Subcutaneous abdominal adipose tissue (tissue), 5 donors: Measurements from ENCODE around the gene DGKB.

ENCODE experiments used
- H3K27ac ChIP-seq: one replicate; pipeline ENCODE4 v1.7.0; 2013; ENCODE audit warnings: low read depth, mild to moderate bottlenecking, inconsistent platforms, low read length, moderate library complexity
- H3K27me3 ChIP-seq, 5 donors: one replicate each; pipeline ENCODE4 v1.7.0; 2013; ENCODE audit warnings: low read length in 5 of 5, inconsistent platforms in 1 of 5; ENCODE audit not compliant: control insufficient read depth in 5 of 5, insufficient read depth in 4 of 5
- H3K36me3 ChIP-seq, 5 donors: one replicate each; pipeline ENCODE4 v1.7.0; 2013; ENCODE audit warnings: low read length in 5 of 5; ENCODE audit not compliant: control insufficient read depth in 5 of 5, insufficient read depth in 5 of 5
- H3K4me1 ChIP-seq, 5 donors: one replicate each; pipeline ENCODE4 v1.7.0; 2013; ENCODE audit warnings: low read length in 5 of 5, mild to moderate bottlenecking in 3 of 5, moderate library complexity in 1 of 5; ENCODE audit not compliant: control insufficient read depth in 5 of 5, insufficient read depth in 5 of 5
- H3K4me3 ChIP-seq, 5 donors: one replicate each; pipeline ENCODE4 v1.7.0; 2013; ENCODE audit warnings: low read length in 5 of 5, low read depth in 1 of 5
- H3K9ac ChIP-seq, 5 donors: one replicate each; pipeline ENCODE4 v1.7.0; 2013; ENCODE audit warnings: low read length in 5 of 5, mild to moderate bottlenecking in 4 of 5, moderate library complexity in 3 of 5
- H3K9me3 ChIP-seq, 5 donors: one replicate each; pipeline ENCODE4 v1.7.0; 2013; ENCODE audit warnings: low read length in 5 of 5; ENCODE audit not compliant: control insufficient read depth in 5 of 5
- donor health status: healthy.
- donor health status: healthy.
- donor health status: healthy.
- donor health status: healthy.
- donor health status: healthy.

DGKB gene

GRCh38 chr7:14687777-14688176, 214.8 kb downstream of the DGKB start:
- Histone ChIP-seq H3K36me3 (no peaks in the 10 kb centered on the region), H3K27me3 (no peaks in the 10 kb centered on the region), H3K9ac (no peak overlapping the region), H3K27ac (no peak overlapping the region), H3K4me3 (no peak overlapping the region), H3K9me3 (no peaks in the 10 kb centered on the region), H3K4me1 (no peaks in the 10 kb centered on the region)

- no peaks in the 10 kb centered on the region for H3K36me3 ChIP-seq
- H3K27ac ChIP-seq: no peak overlapping the region
- no peaks in the 10 kb centered on the region for H3K4me1 ChIP-seq
- no peak overlapping the region for H3K4me3 ChIP-seq
- H3K9me3 ChIP-seq: no peaks in the 10 kb centered on the region
- no peaks in the 10 kb centered on the region for H3K27me3 ChIP-seq
- no peak overlapping the region for H3K9ac ChIP-seq
Measured at GRCh38 chr7:14687241-14687640, 215.3 kb downstream of the DGKB start.

GRCh38 chr7:14685167-14685566, 217.4 kb downstream of the DGKB start:
- no peak overlapping the region for H3K9ac ChIP-seq
- no peaks in the 10 kb centered on the region for H3K9me3 ChIP-seq
- H3K36me3 ChIP-seq: no peaks in the 10 kb centered on the region
- H3K4me1 ChIP-seq: no peaks in the 10 kb centered on the region
- H3K27ac ChIP-seq: no peak overlapping the region
- no peaks in the 10 kb centered on the region for H3K27me3 ChIP-seq
- H3K4me3 ChIP-seq: no peak overlapping the region

GRCh38 chr7:14682910-14683465, 219.6 kb downstream of the DGKB start:
- no peaks in the 10 kb centered on the region for H3K36me3 ChIP-seq
- no peak overlapping the region for H3K9ac ChIP-seq
- no peak overlapping the region for H3K4me3 ChIP-seq
- H3K4me1 ChIP-seq: no peaks in the 10 kb centered on the region
- H3K27ac ChIP-seq: no peak overlapping the region
- no peaks in the 10 kb centered on the region for H3K27me3 ChIP-seq
- H3K9me3 ChIP-seq: no peaks in the 10 kb centered on the region

GRCh38 chr7:14676896-14677295, 225.7 kb downstream of the DGKB start:
- Histone ChIP-seq H3K27me3 (no peaks in the 10 kb centered on the region), H3K36me3 (no peaks in the 10 kb centered on the region), H3K27ac (no peak overlapping the region), H3K4me1 (no peaks in the 10 kb centered on the region), H3K4me3 (no peak overlapping the region), H3K9me3 (no peaks in the 10 kb centered on the region), H3K9ac (no peak overlapping the region)

GRCh38 chr7:14673202-14673601, 229.3 kb downstream of the DGKB start:
- H3K9me3 ChIP-seq: no peaks in the 10 kb centered on the region
- H3K36me3 ChIP-seq: no peaks in the 10 kb centered on the region

GRCh38 chr7:14666913-14667312, 235.6 kb downstream of the DGKB start:
- Histone ChIP-seq H3K9ac (no peak overlapping the region), H3K4me3 (no peak overlapping the region), H3K36me3 (no peaks in the 10 kb centered on the region), H3K4me1 (no peaks in the 10 kb centered on the region), H3K27me3 (no peaks in the 10 kb centered on the region), H3K27ac (no peak overlapping the region), H3K9me3 (no peaks in the 10 kb centered on the region)

More at GRCh38 chr7:14673202-14673601, 229.3 kb downstream of the DGKB start:
- H3K27me3 ChIP-seq: no peaks in the 10 kb centered on the region
- H3K4me1 ChIP-seq: no peaks in the 10 kb centered on the region
- no peak overlapping the region for H3K4me3 ChIP-seq
- no peak overlapping the region for H3K9ac ChIP-seq
- no peak overlapping the region for H3K27ac ChIP-seq

- Histone ChIP-seq H3K4me1 (no peaks in the 10 kb centered on the region), H3K9me3 (no peaks in the 10 kb centered on the region), H3K36me3 (no peaks in the 10 kb centered on the region)
Measured at GRCh38 chr7:14666304-14666703, 236.2 kb downstream of the DGKB start.

GRCh38 chr7:14639801-14640200, 262.8 kb downstream of the DGKB start:
- Histone ChIP-seq H3K27ac (no peak overlapping the region), H3K27me3 (no peaks in the 10 kb centered on the region), H3K9me3 (peaks cover 1 to 11% (median 8%) of the 10 kb centered on the region in 5 donors), H3K4me1 (no peaks in the 10 kb centered on the region), H3K4me3 (no peak overlapping the region), H3K9ac (no peak overlapping the region), H3K36me3 (no peaks in the 10 kb centered on the region)

More at GRCh38 chr7:14666304-14666703, 236.2 kb downstream of the DGKB start:
- H3K9ac ChIP-seq: no peak overlapping the region
- H3K27me3 ChIP-seq: no peaks in the 10 kb centered on the region
- H3K4me3 ChIP-seq: no peak overlapping the region
- H3K27ac ChIP-seq: no peak overlapping the region

- Histone ChIP-seq H3K9ac (no peak overlapping the region), H3K27ac (no peak overlapping the region), H3K36me3 (no peaks in the 10 kb centered on the region), H3K4me1 (no peaks in the 10 kb centered on the region), H3K27me3 (no peaks in the 10 kb centered on the region), H3K4me3 (no peak overlapping the region), H3K9me3 (peaks cover 0 to 8% (median 6%) of the 10 kb centered on the region in 5 donors)
Measured at GRCh38 chr7:14639329-14639728, 263.2 kb downstream of the DGKB start.

- Histone ChIP-seq H3K27ac (no peak overlapping the region), H3K4me1 (no peaks in the 10 kb centered on the region), H3K4me3 (no peak overlapping the region), H3K9ac (no peak overlapping the region), H3K9me3 (peaks cover 0 to under 1% (median 0%) of the 10 kb centered on the region in 5 donors), H3K36me3 (no peaks in the 10 kb centered on the region), H3K27me3 (no peaks in the 10 kb centered on the region)
Measured at GRCh38 chr7:14637968-14638367, 264.6 kb downstream of the DGKB start.
